Panc1 (cell line): ENCODE data around the gene CNTN1.

Source experiments
- CTCF ChIP-seq: fragments of 450-650 bp; IDR thresholded peaks from 2 replicates; pipeline ENCODE4 v1.5.1; 2017; ENCODE audit warnings: mild to moderate bottlenecking
- POLR2AphosphoS5 ChIP-seq: IDR thresholded peaks from 2 replicates; pipeline ENCODE4 v1.6.1; 2012; ENCODE audit warnings: mild to moderate bottlenecking, low read depth, low read length, moderate library complexity

GRCh38 chr12:40986001-40986400, 293.8 kb downstream of the CNTN1 start:
- TF ChIP-seq CTCF (no peak), POLR2AphosphoS5 (no peak)
